GM12878 (cell line): Measurements from ENCODE around the gene RBMS3. TPM values are rescaled to one million over a fixed set of nuclear protein-coding genes. Genes with fewer than 3 reads are reported as not detected.

Source experiments
- ATAC-seq: fragments of 200-7000 bp; cut with Tn5 transposase; 3 replicates; pipeline ENCODE4 v1.9.1; 2020; ENCODE audit warnings: mild to moderate bottlenecking, moderate library complexity
- BruUV-seq: library from RNA; stranded (reverse); fragments of 400-500 nt; replicated peaks from 2 replicates; lab custom pipeline; 2021; lab: Mats Ljungman, UMichigan
- CTCF ChIA-PET: fragments of 300-600 bp; sonication (Branson Sonifier 250); formaldehyde crosslinking; extraction: SDS; loops from one replicate; lab custom pipeline; 2021; ENCODE audit warnings: inconsistent platforms; lab: Yijun Ruan, JAX
- POLR2A ChIA-PET: fragments of 350-600 bp; formaldehyde crosslinking; extraction: SDS; loops from one replicate; lab custom pipeline; 2021; ENCODE audit warnings: inconsistent platforms; lab: Charles Lee
- RAD21 ChIA-PET: fragments of 300-600 bp; sonication (Branson Sonifier 250); formaldehyde crosslinking; loops from one replicate; lab custom pipeline; 2023; ENCODE audit warnings: antibody characterized with exemption; ENCODE audit not compliant: unreplicated experiment; lab: Charles Lee
- SMC1A ChIA-PET: fragments of 300-600 bp; sonication (Branson Sonifier 250); formaldehyde crosslinking; loops from one replicate; lab custom pipeline; 2023; ENCODE audit not compliant: unreplicated experiment, uncharacterized antibody; lab: Charles Lee
- DNase-seq: peaks from one replicate; pipeline ENCODE4 v3.0.0-alpha.2; 2011; ENCODE audit warnings: low read depth, low spot score
- FAIRE-seq: peaks from 3 replicates; lab custom pipeline; 2011; peaks lifted over from hg19 to GRCh38; lab: Jason Lieb, UNC
- H2AFZ ChIP-seq: 2 replicates; pipeline ENCODE4 v1.6.0; 2011; ENCODE audit warnings: low read depth, low read length, control low read depth; ENCODE audit not compliant: control insufficient read depth
- H3K27ac ChIP-seq: 2 replicates; pipeline ENCODE4 v1.5.1; 2011; ENCODE audit warnings: control low read depth; ENCODE audit not compliant: control insufficient read depth, insufficient read depth
- H3K27me3 ChIP-seq, 2 experiments: replicated peaks in 1 of 2; 2 replicates each; pipeline versions ENCODE4 v1.6.0 to v1.6.1; 2011; ENCODE audit warnings: low read length in 1 of 2; ENCODE audit not compliant: control insufficient read depth in 2 of 2, insufficient read depth in 2 of 2
- H3K36me3 ChIP-seq, 2 experiments: 2 replicates each; pipeline ENCODE4 v1.5.1; 2011; ENCODE audit warnings: low read length in 1 of 2; ENCODE audit not compliant: control insufficient read depth in 2 of 2, insufficient read depth in 2 of 2
- H3K4me1 ChIP-seq: 2 replicates; pipeline ENCODE4 v1.6.1; 2011; ENCODE audit warnings: mild to moderate bottlenecking, low read length, moderate library complexity, mixed read lengths; ENCODE audit not compliant: control insufficient read depth, insufficient read depth
- H3K4me2 ChIP-seq: 2 replicates; pipeline ENCODE4 v1.6.0; 2011; ENCODE audit warnings: control low read depth; ENCODE audit not compliant: control insufficient read depth, insufficient read depth
- H3K4me3 ChIP-seq: fragments of 200-600 bp; sonication (generic); 2 replicates; pipeline ENCODE4 v1.5.1; 2016
- H3K79me2 ChIP-seq: 2 replicates; pipeline ENCODE4 v1.6.0; 2011; ENCODE audit warnings: low read length; ENCODE audit not compliant: control insufficient read depth, insufficient read depth
- H3K9ac ChIP-seq: 2 replicates; pipeline ENCODE4 v1.8.0; 2011; ENCODE audit warnings: low read length, control low read depth, mixed read lengths; ENCODE audit not compliant: control insufficient read depth, insufficient read depth
- H3K9me3 ChIP-seq: replicated peaks from 3 replicates; pipeline ENCODE4 v1.5.1; 2011; ENCODE audit warnings: mild to moderate bottlenecking, low read length; ENCODE audit not compliant: control insufficient read depth, insufficient read depth
- H4K20me1 ChIP-seq: 2 replicates; pipeline ENCODE4 v1.6.0; 2011; ENCODE audit not compliant: control insufficient read depth, insufficient read depth
- GABPA ChIP-seq: IDR thresholded peaks from 2 replicates; pipeline ENCODE4 v1.6.1; 2014; ENCODE audit warnings: antibody characterized with exemption, low read depth, mild to moderate bottlenecking, inconsistent platforms
- HDAC2 ChIP-seq: fragments of 200-600 bp; sonication (generic); IDR thresholded peaks from 2 replicates; pipeline ENCODE4 v1.6.1; 2017
- HDAC6 ChIP-seq: fragments of 200-600 bp; sonication (generic); IDR thresholded peaks from one replicate; pipeline ENCODE4 v1.8.0; 2017; ENCODE audit warnings: antibody characterized with exemption; ENCODE audit not compliant: unreplicated experiment
- HSF1 ChIP-seq: fragments of 150-350 bp; IDR thresholded peaks from 2 replicates; pipeline ENCODE4 v1.6.1; 2014; ENCODE audit warnings: mild to moderate bottlenecking, low read depth, low read length
- IRF5 ChIP-seq: fragments of 450-650 bp; IDR thresholded peaks from 2 replicates; pipeline ENCODE4 v1.6.1; 2017; ENCODE audit warnings: borderline replicate concordance
- MEF2A ChIP-seq: IDR thresholded peaks from 2 replicates; pipeline ENCODE4 v1.6.1; 2011; ENCODE audit warnings: low read depth, mild to moderate bottlenecking, low read length, moderate library complexity; ENCODE audit not compliant: insufficient read depth
- NBN ChIP-seq: fragments of 450-650 bp; IDR thresholded peaks from 2 replicates; pipeline ENCODE4 v1.6.1; 2016
- SIN3A ChIP-seq: IDR thresholded peaks from 2 replicates; pipeline ENCODE4 v1.6.1; 2012; ENCODE audit warnings: low read depth, low read length, improper control_type of control experiment
- SREBF1 ChIP-seq: IDR thresholded peaks from 2 replicates; pipeline ENCODE4 v1.6.1; 2012; ENCODE audit warnings: mild to moderate bottlenecking, low read length
- ZBTB11 ChIP-seq: fragments of 450-650 bp; formaldehyde crosslinking; IDR thresholded peaks from 2 replicates; pipeline ENCODE4 v1.5.0; 2022; ENCODE audit warnings: mild to moderate bottlenecking, missing genetic modification characterization
- WGBS: methylation state at CpG from one replicate; pipeline ENCODE4 v1.1.6; 2016; ENCODE audit warnings: low lambda C conversion rate; ENCODE audit not compliant: insufficient replicate concordance, insufficient coverage; ENCODE audit errors: missing lambda C conversion rate; 5-methylcytosine and 5-hydroxymethylcytosine counted together
- in situ Hi-C: fragments of 300-500 bp; cut with MboI; formaldehyde crosslinking; loops from 9 replicates; pipeline ENCODE4 v1.14.3; 2018; ENCODE audit warnings: mixed read lengths
- intact Hi-C: fragments of 100-400 bp; cut with micrococcal nuclease; formaldehyde crosslinking; loops from one replicate; pipeline ENCODE4 v1.14.2; 2022; ENCODE audit not compliant: unreplicated experiment
- polyA plus RNA-seq, 11 experiments: library from polyadenylated mRNA; depleted of rRNA in 4 of 11; unstranded in 6 of 11; stranded (reverse) in 5 of 11; fragments of >200 nt; fragmentation: Nextera tagmentation in 4 of 11; fragmentation: Illumina TruSeq in 1 of 11; extraction: Ambion mirVana in 4 of 11; extraction: Trizol in 1 of 11; gene quantifications; 1 replicate in 1 of 11; 2 replicates in 10 of 11; pipeline versions ENCODE4 v1.2.1 to v1.2.3, GENCODE V29; 2011 to 2016; ENCODE audit warnings: inconsistent platforms in 2 of 11, missing spikeins in 2 of 11, low read depth in 1 of 11
- total RNA-seq, 4 experiments: library from RNA; depleted of rRNA in 3 of 4; stranded (reverse); fragments of >200 nt in 3 of 4; fragmentation: Illumina TruSeq in 1 of 4; extraction: Trizol in 1 of 4; gene quantifications; 2 replicates each; pipeline versions ENCODE4 v1.2.1 to v1.2.3, GENCODE V29; 2013 to 2021

RBMS3 gene
- total and polyA plus RNA-seq, 10 of the 15 experiments (the other 5 are each of a cell fraction or from before 2014, with no cell fraction given): 0.79 to 4.7 (median 3.1) TPM

DNA sequence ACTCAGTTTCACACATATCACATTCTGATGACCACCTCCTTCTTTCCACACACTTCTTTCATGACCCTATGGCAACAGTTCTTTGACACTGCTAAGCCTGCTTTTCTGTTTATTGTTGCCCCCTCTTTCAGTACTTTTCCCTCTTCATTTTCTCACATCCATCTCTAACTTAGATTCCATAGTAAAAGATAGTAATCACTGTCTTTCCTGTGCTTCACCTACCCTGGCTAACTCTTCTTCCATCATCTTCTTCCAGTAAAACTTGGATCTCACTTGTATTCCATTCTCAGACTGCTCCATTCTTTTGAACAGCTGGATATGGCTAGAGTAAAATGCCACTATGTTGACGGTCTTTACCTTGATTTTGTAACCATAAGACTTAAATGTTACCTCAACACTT lies 692.9 kb downstream of the RBMS3 start:
- Histone ChIP-seq H3K4me2 (no peak overlapping the region), H3K9me3 (no peaks in the 10 kb centered on the region), H3K4me3 (no peak overlapping the region), H3K27me3 (no peaks in the 10 kb centered on the region), H3K4me1 (no peaks in the 10 kb centered on the region), H2AFZ (no peak overlapping the region), H3K27ac (no peak overlapping the region), H3K79me2 (no peaks in the 10 kb centered on the region), H3K36me3 (no peaks in the 10 kb centered on the region), H4K20me1 (no peaks in the 10 kb centered on the region), H3K9ac (no peak overlapping the region)
- no peak for FAIRE-seq
- TF ChIP-seq HDAC2 (no peak), SIN3A (no peak), HDAC6 (no peak), ZBTB11 (no peak), IRF5 (no peak), NBN (no peak), MEF2A (no peak), SREBF1 (no peak), HSF1 (no peak), GABPA (no peak)
- WGBS: 5% methylated on average over 1 of the region's 1 CpG
- no peak for ATAC-seq
- intact Hi-C loops: no loop called here
- ChIA-PET CTCF (no interaction called here), RAD21 (no interaction called here), POLR2A (no interaction called here), SMC1A (no interaction called here)
- DNase-seq: no peak
- in situ Hi-C loops: no loop called here
- BruUV-seq: no TSS peak
